Fibroblast of the conjunctiva (primary cell): ENCODE results near the gene CT47C1.
"Not testable (repeated sequence)": the region's sequence is repeated elsewhere in the genome, so short reads cannot be mapped to it uniquely, and the experiment has no call there.

Source experiments
- DNase-seq: peaks from one replicate; pipeline ENCODE4 v3.0.0-alpha.2; 2010; ENCODE audit warnings: low read depth

The CT47C1 gene

DNA sequence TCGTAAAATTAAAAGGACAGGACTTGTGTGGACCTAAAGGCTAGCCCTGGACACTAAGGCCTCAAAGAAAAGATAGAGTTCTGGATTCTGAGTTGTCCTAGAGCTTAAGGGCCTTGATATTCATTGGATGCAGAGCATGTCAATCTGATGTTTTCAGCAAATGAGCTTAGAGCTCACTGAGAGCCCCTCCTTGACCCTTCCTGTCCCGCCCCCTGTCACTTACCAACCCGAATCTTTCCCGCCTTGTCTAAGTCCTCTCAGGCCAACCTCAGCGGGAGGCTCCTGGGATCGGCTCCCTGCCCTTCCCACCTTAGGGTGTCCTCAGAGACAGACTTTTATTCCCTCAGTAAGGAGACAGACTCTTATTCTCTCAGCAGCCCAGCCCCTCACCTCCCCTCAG lies at the start of gene CT47C1:
Gene CT47C1, plus strand, starts transcription at position 250 of the 400 bp plus-strand sequence. CDS start 233 bp downstream, outside the sequence.
- DNase-seq, result no peak

DNA sequence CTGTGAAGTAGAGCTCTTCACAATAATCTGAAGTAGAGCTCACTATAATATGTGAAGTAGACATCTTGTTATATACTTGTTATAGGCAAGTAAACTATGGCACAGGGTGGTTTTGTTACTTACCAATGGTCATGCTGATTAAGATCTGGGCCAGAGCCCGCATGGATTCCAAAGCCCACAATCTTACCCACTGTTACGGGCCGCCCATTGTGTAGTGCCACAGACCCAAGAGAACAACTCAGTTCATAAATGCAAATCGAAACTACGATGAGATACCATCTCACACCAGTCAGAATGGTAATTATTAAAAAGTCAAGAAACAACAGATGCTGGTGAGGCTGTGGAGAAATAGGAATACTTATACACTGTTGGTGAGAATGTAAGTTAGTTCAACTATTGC lies 46.9 kb upstream of the CT47C1 start:
- DNase-seq, result no peak

DNA sequence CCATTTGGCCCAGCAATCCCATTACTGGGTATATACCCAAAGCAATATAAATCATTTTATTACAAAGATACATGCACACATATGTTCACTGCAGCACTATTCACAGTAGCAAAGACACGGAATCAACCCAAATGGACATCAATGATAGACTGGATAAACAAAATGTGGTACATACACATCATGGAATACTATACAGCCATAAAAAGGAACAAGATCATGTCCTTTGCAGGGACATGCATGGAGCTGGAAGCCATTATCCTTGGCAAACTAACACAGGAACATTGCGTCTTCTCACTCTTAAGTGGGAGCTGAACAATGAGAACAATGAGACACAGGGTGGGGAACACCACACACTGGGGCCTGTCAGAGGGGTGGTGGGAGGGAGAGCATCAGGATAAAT lies 46.4 kb upstream of the CT47C1 start:
- DNase-seq, result not testable (repeated sequence)

DNA sequence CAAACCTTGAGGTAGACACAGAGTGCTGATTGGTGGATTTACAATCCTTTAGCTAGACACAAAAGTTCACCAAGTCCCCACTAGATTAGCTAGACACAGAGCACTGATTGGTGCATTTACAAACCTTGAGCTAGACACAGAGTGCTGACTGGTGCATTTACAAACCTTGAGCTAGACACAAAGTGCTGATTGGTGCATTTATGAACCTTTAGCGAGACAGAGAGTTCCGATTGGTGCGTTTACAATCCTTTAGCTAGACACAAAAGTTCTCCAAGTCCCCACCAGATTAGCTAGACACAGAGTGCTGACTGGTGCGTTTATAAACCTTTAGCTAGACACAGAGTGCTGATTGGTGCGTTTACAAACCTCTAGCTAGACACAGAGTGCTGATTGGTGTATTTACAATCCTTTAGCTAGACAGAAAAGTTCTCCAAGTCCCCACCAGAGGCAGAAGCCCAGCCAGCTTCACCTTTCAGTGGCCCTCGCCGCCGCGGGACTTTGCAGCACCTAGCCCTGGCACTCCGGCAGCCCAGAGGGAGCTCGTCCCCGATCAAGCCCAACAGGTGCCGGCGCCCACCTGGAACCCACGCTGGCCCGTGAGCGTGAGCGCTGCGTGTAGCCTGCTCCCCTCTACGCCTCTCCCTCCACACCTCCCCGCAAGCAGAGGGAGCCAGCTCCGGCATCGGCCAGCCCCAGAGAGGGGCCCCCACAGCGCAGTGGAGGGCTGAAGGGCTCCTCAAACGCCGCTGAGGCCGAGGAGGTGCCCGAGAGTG lies 44.6 kb upstream of the CT47C1 start:
- not testable (repeated sequence) for DNase-seq

DNA sequence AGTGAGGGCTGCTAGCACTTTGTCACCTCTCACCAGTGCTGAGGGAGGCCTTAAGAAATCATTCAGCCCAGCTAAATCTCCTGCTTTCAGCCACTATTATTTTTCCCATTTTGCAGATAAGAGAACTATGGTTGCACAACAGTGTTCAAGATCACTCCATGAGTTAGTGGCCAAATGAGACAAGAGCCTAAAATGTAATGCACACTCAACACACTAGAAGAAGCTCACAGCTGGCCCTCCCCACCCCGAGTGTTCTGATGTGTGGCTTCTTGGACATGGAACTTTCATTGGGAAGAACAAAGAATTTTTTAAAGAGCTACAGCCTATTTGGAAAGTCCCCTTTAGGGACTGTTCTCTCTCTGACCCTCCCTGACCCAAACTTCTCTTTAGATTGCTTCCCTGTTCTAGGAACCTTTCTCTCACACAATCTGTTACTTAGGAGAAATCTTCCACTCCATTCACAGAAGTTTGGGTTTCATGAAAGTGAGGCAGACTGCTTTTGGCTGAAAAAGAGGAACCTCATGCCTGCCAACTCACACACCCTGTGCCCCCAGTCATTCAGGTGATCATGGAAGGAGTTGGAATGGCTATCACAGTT lies 44.0 kb upstream of the CT47C1 start:
- DNase-seq, result no peak

DNA sequence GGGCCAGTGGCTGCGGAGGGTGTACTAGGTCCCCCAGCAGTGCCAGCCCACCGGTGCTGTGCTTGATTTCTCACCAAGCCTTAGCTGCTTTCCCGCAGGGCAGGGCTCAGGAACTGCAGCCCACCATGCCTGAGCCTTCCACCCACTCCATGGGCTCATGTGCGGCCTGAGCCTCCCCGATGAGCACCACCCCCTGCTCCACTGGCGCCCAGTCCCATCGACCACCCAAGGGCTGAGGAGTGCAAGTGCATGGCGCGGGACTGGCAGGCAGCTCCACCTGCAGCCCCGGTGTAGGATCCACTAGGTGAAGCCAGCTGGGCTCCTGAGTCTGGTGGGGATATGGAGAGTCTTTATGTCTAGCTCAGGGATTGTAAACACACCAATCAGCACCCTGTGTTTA lies 43.1 kb upstream of the CT47C1 start:
- DNase-seq, result not testable (repeated sequence)

DNA sequence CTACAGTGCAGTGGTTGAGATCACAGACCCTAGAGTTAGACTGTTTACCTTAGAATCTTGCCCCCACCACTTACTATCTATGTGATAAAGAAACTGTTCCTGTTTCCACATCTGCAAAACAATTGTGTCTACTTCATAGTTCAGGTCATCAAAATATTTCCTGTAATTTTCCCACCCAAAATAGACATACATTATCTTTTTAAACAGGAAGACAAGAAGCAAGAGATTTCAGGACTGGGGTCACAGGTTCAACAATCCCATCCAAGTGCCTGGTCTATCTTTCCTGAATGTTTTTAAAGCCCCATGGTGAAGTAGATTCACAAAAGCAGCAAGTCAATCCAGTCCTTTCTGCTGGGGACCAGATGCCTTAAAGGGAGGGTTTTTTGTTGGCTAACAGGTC lies 41.8 kb upstream of the CT47C1 start:
- DNase-seq, result no peak

DNA sequence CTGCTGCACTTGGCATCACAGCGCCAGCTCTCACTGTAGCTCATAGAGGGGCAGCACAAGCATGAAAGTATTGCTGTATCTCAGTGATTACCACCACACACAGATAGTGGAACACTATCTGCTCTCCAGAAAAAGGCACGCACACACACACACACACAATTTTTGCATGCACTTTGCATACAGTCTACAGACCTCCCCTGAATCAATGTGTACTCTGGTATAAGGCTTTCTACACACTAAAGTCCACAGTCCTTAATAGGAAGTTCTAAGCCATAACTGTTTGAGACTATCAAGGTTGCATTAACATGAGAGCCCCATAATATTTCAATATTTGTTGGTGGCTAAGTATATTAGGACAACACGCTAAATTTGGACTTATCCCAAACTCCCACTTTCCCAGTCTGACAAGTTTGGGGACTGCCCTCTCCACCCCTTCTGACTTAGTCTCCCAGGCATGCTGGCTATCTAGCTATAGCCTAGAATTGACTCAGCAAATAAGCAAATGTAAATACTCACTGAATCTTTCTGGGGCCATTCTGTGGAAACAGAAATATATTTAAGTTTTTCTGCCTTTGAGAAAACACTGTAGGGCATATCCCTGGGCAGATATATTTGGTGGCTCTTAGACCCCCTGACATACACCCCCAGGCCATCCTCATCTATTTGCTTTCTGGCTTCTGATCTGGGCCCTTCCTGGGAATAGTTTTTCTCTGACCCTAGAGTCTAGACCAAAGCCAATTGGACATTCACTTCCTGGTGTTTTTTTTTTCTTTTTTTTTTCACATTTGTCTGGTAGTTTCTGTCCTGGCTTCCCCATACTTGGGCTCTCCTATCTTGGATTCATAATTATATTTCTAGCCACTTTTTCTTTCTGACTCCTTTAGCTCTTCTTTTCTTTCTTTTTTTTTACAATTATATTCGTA lies 36.4 kb upstream of the CT47C1 start:
- DNase-seq, result no peak

DNA sequence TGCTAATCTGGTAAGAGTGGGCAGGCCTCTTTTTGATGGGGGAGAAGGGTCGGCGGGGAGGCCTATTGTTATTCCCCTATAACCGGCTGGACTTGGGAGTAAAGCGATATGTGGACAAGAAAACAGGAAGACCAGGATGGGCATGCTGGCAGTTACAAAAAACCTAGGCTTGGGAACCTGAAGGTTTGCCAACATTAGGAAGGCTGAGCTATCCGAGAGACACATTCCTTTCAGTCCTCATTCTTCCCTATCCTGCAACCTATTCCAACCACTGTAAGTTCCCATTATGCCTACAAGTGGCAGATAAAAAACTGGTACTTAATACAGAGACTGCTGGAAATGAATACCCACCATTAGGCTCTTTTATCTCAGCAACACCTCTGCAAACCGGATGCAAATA lies 32.4 kb upstream of the CT47C1 start:
- DNase-seq, result no peak

DNA sequence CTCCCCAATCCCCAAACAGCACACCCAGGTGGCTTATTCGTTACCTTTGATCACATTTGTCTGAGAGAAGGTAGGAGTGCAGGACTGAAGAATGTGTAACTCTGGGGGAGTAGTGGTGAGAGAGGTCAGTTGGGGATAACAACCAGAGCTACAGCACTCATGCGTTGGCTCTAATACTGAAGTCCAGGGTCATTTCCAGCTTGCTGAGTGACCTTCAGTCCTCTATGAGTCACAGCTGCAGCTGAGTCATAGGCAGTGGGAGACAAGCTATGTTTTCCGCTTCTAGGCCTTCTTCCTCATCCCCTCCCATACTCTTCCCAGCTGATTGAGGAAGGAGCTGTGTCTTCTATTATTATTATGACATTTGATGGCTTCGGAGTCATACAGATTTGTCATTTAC lies 31.6 kb upstream of the CT47C1 start:
- DNase-seq, result peak; percentile 70

DNA sequence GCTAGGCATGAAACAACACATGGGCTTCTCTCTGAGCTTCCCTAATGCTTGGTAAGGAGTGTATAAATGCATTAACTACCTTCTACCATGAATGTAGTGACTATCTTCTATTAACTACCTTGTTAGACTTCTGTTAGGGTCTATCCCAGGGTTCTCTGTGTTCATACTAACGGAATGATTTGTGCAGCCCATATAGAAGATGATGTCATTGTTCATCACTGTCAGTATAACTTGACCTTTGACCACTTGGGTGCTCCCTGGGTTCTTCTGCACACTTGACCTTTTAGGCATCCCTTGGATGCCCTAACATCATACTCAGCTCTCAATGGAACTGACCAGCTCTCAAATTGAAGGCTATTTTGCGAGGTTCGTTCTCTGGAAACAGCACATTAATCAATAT lies 30.8 kb upstream of the CT47C1 start:
- DNase-seq, result no peak

DNA sequence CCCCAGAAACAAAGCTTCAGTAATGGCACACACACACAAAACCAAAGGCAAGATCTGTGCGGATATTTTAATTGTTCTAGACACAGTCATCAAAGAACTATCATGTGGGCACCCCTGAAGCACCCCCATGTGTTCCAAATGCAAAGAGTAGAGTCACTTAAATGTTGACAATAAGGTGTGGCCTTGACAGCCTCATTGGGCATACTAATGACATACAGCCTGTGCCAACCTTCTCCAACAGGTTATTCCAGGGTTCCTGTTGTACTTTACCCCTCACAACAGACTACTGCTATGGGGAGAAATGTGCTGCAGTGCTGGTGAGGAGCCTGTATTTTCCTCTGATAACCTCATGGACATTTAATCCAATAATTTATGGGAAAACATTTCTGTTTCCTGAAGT lies 29.8 kb upstream of the CT47C1 start:
- no peak for DNase-seq

DNA sequence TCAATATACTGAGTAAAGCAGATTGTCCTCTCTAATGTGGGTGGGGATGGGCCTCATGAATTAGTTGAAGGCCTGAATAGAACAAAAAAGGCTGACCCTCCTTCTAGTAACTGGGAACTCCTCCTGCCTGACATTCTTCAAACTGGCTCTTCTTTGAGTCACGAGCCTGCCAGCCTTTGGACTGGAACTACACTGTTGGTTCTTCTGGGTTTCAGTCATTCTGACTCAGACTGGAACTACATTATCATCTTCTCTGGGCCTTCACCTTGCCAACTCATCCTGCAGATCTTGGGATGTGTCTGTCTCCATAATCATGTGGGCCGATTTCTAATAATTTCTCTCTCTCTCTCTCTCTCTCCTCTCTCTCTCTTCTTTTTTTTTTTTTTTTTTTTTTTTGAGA lies 26.9 kb upstream of the CT47C1 start:
- no peak for DNase-seq

DNA sequence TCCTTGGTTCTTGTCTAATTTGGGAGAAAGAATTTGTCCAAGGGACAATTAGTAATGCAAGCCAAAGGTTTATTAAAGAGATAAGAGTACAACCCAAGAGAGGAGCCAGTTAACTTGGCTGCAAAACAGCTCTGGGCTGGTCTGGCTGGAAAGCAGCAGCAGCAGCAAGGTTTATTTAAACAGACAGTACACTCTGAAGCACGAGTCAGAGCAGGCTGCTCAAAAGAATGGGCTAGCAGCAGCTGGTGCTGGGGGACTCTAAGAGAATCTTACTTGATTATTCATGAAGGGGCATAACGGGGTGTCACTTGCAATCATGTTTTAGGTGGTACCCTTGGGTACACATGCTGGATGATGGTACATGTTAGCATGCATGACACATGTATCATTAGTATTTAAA lies 17.1 kb upstream of the CT47C1 start:
- DNase-seq, result no peak

DNA sequence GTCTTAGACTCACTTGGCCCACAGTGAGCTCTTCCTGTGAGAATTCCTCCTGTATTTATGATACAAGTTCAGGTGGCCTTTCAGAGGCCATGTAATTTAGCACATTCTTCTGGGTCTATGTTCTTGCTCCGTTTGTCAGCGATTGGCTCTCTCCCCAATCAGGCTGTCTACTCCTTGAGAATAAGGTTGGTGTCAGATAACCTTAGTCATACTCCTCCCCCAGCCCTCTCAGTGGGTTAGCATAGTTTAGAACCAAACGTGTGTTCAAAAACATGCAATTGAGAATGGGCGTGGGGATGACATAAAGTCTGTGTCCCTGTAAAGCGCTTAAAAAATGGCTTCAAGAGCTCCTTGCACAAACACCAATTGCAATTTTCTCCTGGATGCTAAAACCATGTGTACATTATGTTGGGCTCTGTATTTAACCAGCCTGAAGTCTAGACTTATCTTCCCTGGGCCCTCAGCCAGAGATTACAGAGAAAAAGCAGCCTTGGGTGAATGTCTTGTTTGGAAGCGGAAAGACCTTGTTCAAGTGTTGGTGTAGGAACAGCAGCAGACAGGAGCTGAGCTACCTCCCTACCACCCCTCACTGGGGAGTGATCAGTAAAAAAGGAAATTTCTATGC lies 9.9 kb upstream of the CT47C1 start:
- DNase-seq, result no peak

DNA sequence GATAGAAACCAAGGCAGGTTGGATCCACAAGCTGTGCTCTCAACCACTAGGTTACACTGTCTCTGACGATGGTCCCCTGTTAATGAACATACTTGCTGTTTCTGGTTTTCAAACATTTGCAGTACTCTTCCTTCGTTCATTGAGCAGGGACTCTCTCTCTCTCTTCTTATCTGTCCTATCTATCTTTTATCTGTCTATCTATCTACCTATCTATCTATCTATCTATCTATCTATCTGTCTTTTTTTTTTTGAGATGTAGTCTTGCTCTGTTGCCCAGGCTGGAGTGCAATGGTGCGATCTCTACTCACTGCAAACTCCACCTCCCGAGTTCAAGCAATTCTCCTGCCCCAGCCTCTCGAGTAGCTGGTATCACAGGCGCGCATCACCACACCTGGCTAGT lies 9.4 kb upstream of the CT47C1 start:
- DNase-seq, result no peak

DNA sequence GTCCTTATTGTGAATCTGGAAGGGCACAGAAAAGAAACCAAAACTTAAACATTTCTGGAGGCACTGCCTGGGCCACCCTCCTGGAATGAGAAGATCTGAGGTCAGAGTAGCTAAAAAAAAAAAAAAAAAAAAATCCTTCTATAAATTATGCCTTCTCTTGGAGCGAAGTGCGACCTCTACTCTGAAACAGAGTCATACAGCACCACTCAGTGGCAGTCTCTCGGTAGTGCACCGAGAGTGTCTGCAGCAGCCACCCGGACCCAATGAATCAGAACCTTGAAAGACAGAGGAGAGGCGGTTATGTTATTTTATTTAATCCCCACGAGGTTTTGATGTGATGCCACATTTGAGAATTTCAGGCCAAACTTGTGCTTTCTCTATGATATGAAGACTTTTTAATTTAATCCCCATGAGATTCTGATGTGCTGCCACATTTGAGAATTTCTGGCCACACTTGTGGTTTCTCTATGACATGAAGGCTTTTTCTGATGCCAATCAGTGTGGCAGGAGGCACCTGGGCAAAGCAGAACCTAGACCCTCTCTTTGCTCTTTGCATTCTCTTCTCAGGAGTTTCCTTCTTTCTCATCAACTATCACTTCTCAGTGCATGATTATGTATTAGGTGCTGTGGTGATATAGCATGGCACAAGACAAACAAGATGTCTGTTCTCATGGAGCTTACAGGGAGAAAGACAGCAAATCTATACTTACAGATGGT lies 5.6 kb upstream of the CT47C1 start:
- peak; percentile 43 for DNase-seq

DNA sequence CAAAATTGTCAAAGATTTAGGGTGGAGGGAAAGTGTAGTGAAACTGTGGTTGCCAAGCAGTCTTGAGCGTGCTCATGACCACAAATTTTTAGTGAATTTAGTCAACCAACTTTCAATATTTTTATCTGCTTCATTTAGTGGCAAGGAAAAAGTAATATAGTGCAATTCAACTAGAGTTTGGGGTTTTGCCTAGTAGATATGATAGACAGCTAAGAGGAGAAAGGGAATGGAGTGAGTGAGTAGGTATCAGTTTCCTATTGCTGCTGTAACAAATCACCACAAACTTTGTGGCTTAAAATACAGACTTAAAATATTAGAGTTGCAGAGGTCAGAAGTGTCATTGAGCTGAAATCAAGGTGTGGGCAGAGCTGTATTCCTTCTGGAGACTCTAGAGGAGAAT lies 3.7 kb upstream of the CT47C1 start:
- DNase-seq, result no peak

DNA sequence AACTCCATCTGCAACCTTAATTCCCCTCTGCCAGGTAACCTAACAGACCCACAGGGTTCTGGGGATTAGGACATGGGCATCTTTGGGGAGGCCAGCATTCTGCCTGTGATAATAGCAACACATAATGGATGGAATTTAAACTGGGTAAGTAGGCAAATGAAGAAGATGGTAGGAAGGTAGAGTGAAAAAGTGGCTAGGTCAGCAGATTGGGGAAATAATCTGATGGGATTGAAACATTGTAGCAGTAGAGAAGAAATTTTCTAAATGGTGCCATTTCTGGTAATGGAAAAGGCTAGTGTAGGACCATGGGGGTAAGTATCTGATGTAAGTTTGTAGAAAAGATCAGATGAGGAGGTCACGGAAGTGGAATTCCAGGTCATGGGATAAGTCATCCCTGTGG lies 3.0 kb upstream of the CT47C1 start:
- DNase-seq, result no peak

DNA sequence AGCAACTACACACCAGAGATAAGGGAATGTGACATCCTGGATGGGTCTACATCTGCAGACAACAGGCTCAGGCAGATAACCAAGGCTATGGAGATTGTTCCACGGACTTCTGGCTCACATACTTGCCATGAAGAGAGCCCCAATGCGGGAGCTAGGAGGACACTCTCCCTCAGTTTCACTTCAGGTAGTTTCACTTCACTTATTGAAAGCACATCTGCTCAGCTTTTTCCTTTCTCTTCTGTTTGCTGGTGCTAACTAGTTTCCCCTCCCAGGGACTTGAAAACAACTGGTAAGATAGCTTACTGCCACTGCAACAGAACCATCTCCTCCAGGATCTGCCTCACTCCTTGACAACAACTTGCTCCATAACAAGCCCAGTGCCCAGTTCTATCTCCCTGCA lies 1.4 kb upstream of the CT47C1 start:
- DNase-seq, result no peak

DNA sequence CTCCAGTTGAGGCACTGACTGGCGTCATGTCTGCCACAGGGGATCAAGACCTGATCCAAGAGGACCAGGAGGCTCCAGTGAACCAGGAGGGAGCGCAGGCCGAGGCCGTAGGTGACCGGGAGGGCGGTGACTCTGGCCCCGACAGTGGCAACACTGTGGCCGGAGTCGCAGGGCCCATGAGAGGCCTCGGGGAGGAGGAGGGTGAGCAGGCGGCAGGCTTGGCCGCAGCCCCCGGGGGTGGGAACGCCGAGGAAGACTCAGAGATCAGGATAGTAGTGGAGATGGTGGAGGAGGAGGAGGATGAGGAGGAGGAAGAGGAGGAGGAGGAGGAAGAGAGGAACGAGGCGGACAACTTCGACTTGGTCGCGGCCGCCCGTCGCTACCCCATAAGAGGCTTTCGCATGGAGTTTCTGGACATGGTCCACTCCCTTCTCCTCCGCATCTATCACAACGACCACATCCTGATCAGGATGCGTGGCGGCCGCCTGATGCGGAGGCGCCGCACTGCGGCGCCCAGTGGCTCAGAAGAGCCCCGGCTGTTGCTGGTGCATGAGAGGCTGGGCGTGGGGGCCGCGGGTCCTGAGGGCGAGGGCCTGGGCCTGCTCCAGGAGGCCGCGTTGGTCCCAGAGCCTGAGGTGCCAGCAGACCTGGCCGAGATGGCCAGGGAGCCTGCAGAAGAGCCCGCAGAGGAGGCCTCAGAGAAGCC lies 560 bp downstream of the CT47C1 start:
- no peak for DNase-seq
